Thoracic aorta (tissue), 2 donors: ENCODE measurements around the gene ZCCHC7. TPM values are rescaled to one million over a fixed set of nuclear protein-coding genes. Genes with fewer than 3 reads are reported as not detected.

Experiments used
- ATAC-seq: fragments of 150-250 bp; one replicate; pipeline ENCODE4 v1.8.0; 2017; ENCODE audit warnings: low read depth; ENCODE audit not compliant: insufficient number of reproducible peaks, low FRiP score
- DNase-seq: peaks from one replicate; pipeline ENCODE4 v3.0.0-alpha.2; 2020; ENCODE audit warnings: low spot score
- H3K27ac ChIP-seq, 2 donors: fragments of 200-600 bp; sonication (generic); 1 replicate in 1 of 2; 2 replicates in 1 of 2; pipeline ENCODE4 v1.5.1; 2016; ENCODE audit warnings: mild to moderate bottlenecking in 2 of 2, moderate library complexity in 2 of 2
- H3K27me3 ChIP-seq: fragments of 200-600 bp; sonication (generic); replicated peaks from 2 replicates; pipeline ENCODE4 v1.6.0; 2016; ENCODE audit warnings: mild to moderate bottlenecking; ENCODE audit not compliant: insufficient read depth
- H3K36me3 ChIP-seq: fragments of 200-600 bp; sonication (generic); one replicate; pipeline ENCODE4 v1.5.1; 2016
- H3K4me1 ChIP-seq, 2 donors: fragments of 200-600 bp; sonication (generic); 1 replicate in 1 of 2; 2 replicates in 1 of 2; pipeline versions ENCODE4 v1.5.1 to v1.6.0; 2016; ENCODE audit warnings: low read depth in 2 of 2, mild to moderate bottlenecking in 1 of 2; ENCODE audit not compliant: control insufficient read depth in 1 of 2
- H3K4me3 ChIP-seq: fragments of 200-600 bp; sonication (generic); 2 replicates; pipeline ENCODE4 v1.5.1; 2016; ENCODE audit warnings: mild to moderate bottlenecking
- H3K9me3 ChIP-seq: fragments of 200-600 bp; sonication (generic); 2 replicates; pipeline ENCODE4 v1.5.1; 2016
- CTCF ChIP-seq: fragments of 200-600 bp; sonication (generic); IDR thresholded peaks from one replicate; pipeline ENCODE4 v1.5.1; 2019; ENCODE audit warnings: antibody characterized with exemption
- total RNA-seq, 2 donors: library from RNA; depleted of rRNA; stranded (reverse); fragments of >200 nt; gene quantifications; one replicate each; pipeline versions ENCODE4 v1.1.0 to v1.2.3, GENCODE V29; 2016

ZCCHC7 gene
- total RNA-seq, 2 donors from 2014 or later, result 13.8 to 19.5 TPM

- no peaks in the 10 kb centered on the region for H3K9me3 ChIP-seq
- H3K4me1 ChIP-seq, result no peaks in the 10 kb centered on the region
- H3K4me3 ChIP-seq, result no peak overlapping the region
- no peak overlapping the region for H3K27ac ChIP-seq
- no peaks in the 10 kb centered on the region for H3K36me3 ChIP-seq
- ATAC-seq, result no peak
- no peak for TF ChIP-seq CTCF
- H3K27me3 ChIP-seq, result no peaks in the 10 kb centered on the region
- no peak for DNase-seq
These were observed 109.6 kb downstream of the ZCCHC7 start for GRCh38 chr9:37229882-37230482.

- TF ChIP-seq CTCF, result no peak
These were observed 116.4 kb downstream of the ZCCHC7 start for GRCh38 chr9:37236822-37237221.

GRCh38 chr9:37238122-37238521 is 117.7 kb downstream of the ZCCHC7 start:
- H3K27ac ChIP-seq, result no peak overlapping the region
- H3K27me3 ChIP-seq, result no peaks in the 10 kb centered on the region
- DNase-seq, result no peak
- no peaks in the 10 kb centered on the region for H3K9me3 ChIP-seq
- no peak for TF ChIP-seq CTCF
- no peaks in the 10 kb centered on the region for H3K36me3 ChIP-seq
- H3K4me1 ChIP-seq, result no peaks in the 10 kb centered on the region
- no peak overlapping the region for H3K4me3 ChIP-seq
- ATAC-seq, result no peak

More at GRCh38 chr9:37236822-37237221, 116.4 kb downstream of the ZCCHC7 start:
- H3K27me3 ChIP-seq, result no peaks in the 10 kb centered on the region
- no peaks in the 10 kb centered on the region for H3K36me3 ChIP-seq
- H3K27ac ChIP-seq, result no peak overlapping the region
- ATAC-seq (no peak), DNase-seq (no peak)
- H3K4me1 ChIP-seq, result no peaks in the 10 kb centered on the region
- H3K9me3 ChIP-seq, result no peaks in the 10 kb centered on the region
- H3K4me3 ChIP-seq, result no peak overlapping the region

- DNase-seq (no peak), ATAC-seq (no peak)
- Histone ChIP-seq H3K4me1 (no peaks in the 10 kb centered on the region), H3K27me3 (no peaks in the 10 kb centered on the region), H3K36me3 (no peaks in the 10 kb centered on the region), H3K9me3 (no peaks in the 10 kb centered on the region), H3K27ac (no peak overlapping the region), H3K4me3 (no peak overlapping the region)
- no peak for TF ChIP-seq CTCF
These were observed 119.0 kb downstream of the ZCCHC7 start for GRCh38 chr9:37239224-37239859.

- no peak for ATAC-seq
- H3K9me3 ChIP-seq, result no peaks in the 10 kb centered on the region
These were observed 119.5 kb downstream of the ZCCHC7 start for GRCh38 chr9:37239921-37240320.

More at GRCh38 chr9:37239921-37240320, 119.5 kb downstream of the ZCCHC7 start:
- H3K27ac ChIP-seq, result no peak overlapping the region
- no peaks in the 10 kb centered on the region for H3K4me1 ChIP-seq
- no peak for TF ChIP-seq CTCF
- H3K36me3 ChIP-seq, result no peaks in the 10 kb centered on the region
- H3K4me3 ChIP-seq, result no peak overlapping the region
- no peaks in the 10 kb centered on the region for H3K27me3 ChIP-seq
- no peak for DNase-seq
